Fibroblast of the aortic adventitia (primary cell): ENCODE data around the gene PIP4P1. TPM values are rescaled to one million over a fixed set of nuclear protein-coding genes. Genes with fewer than 3 reads are reported as not detected.

Experiments used
- DNase-seq: peaks from one replicate; pipeline ENCODE4 v3.0.0-alpha.2; 2010; ENCODE audit warnings: low read depth
- H3K4me3 ChIP-seq: 2 replicates; pipeline ENCODE4 v1.5.1; 2011; ENCODE audit warnings: low read depth, mild to moderate bottlenecking, control low read depth, low read length, moderate library complexity
- small RNA-seq: library from RNA; depleted of rRNA; stranded (forward); fragments of <200 nt; gene quantifications from one replicate; pipeline ENCODE3, GENCODE V24; 2012
- total RNA-seq: library from RNA; depleted of rRNA; stranded (reverse); fragments of >200 nt; gene quantifications from 2 replicates; pipeline ENCODE4 v1.2.3, GENCODE V29; 2012; ENCODE audit warnings: low replicate concordance
- TF ChIP-seq, protein P1 (sequence below): IDR thresholded peaks from 2 replicates; pipeline ENCODE4 v1.5.1; 2011; ENCODE audit warnings: mild to moderate bottlenecking, low read length, control low read depth, inconsistent platforms; ENCODE audit not compliant: insufficient read depth

Gene PIP4P1
- total RNA-seq, 1 donor: 25.3 TPM

DNA sequence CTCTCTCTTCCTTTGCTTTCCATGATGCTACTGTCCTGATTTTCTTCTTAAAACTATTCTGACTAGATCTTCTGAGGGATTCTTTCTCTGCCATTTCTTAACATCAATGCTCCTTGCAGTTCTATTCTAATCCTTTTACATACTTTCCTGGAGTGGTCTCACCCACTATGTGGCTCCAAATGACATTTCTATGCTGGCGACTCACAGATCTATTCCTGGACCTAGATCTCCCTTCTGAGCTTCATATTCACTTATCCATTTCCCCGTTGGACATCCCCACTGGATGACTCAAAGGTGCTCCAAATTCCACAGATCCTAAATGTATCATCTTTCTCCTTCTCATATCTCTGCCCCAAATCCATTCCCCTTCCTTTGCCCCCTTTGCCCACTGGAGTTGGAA, 52.0 kb downstream of the PIP4P1 start:
- H3K4me3 ChIP-seq: no peak overlapping the region
- TF ChIP-seq, protein P1, sequence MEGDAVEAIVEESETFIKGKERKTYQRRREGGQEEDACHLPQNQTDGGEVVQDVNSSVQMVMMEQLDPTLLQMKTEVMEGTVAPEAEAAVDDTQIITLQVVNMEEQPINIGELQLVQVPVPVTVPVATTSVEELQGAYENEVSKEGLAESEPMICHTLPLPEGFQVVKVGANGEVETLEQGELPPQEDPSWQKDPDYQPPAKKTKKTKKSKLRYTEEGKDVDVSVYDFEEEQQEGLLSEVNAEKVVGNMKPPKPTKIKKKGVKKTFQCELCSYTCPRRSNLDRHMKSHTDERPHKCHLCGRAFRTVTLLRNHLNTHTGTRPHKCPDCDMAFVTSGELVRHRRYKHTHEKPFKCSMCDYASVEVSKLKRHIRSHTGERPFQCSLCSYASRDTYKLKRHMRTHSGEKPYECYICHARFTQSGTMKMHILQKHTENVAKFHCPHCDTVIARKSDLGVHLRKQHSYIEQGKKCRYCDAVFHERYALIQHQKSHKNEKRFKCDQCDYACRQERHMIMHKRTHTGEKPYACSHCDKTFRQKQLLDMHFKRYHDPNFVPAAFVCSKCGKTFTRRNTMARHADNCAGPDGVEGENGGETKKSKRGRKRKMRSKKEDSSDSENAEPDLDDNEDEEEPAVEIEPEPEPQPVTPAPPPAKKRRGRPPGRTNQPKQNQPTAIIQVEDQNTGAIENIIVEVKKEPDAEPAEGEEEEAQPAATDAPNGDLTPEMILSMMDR: no peak
- peak; percentile 48 for DNase-seq

Small RNAs within 50 kb of the gene (small RNA-seq; reads per million reads assigned to genes)
- gene RNA5SP382: 1.5 reads per million, percentile 54 among the genes with 10 or more reads in this experiment

Other genes starting within 250 kb of the PIP4P1 start
- not detected in 2 replicates for gene OR11H6, start 237.7 kb downstream of the PIP4P1 start, total RNA-seq
- not detected in 2 replicates for gene OR11H7, start 232.5 kb downstream of the PIP4P1 start, total RNA-seq
- gene OR11H4, start 222.1 kb downstream of the PIP4P1 start, total RNA-seq: not detected in 2 replicates
- gene TTC5, start 155.5 kb downstream of the PIP4P1 start, total RNA-seq: 16.6 and 49.7 TPM in 2 replicates
- 24.4 and 38.6 TPM in 2 replicates for gene CCNB1IP1, start 128.2 kb downstream of the PIP4P1 start, total RNA-seq
- gene PARP2, start 117.8 kb downstream of the PIP4P1 start, total RNA-seq: 5.6 and 19.9 TPM in 2 replicates
- 17.7 and 17.8 TPM in 2 replicates for gene TEP1, start 47.9 kb downstream of the PIP4P1 start, total RNA-seq
- 0.18 and 0.65 TPM in 2 replicates for gene KLHL33, start 25.3 kb downstream of the PIP4P1 start, total RNA-seq
- 31.2 and 45.6 TPM in 2 replicates for gene OSGEP, start 6.6 kb downstream of the PIP4P1 start, total RNA-seq
- 58.8 and 358 TPM in 2 replicates for gene APEX1, start 6.2 kb downstream of the PIP4P1 start, total RNA-seq
- 14.7 and 39.2 TPM in 2 replicates for gene PNP, start 8.0 kb upstream of the PIP4P1 start, total RNA-seq
- 0.25 TPM in 1 of 2 replicates, not detected in the other for gene RNASE10, start 44.1 kb upstream of the PIP4P1 start, total RNA-seq
- gene RNASE9, start 99.6 kb upstream of the PIP4P1 start, total RNA-seq: not detected in 2 replicates
- not detected in 2 replicates for gene RNASE11, start 126.6 kb upstream of the PIP4P1 start, total RNA-seq
- not detected in 2 replicates for gene RNASE12, start 129.9 kb upstream of the PIP4P1 start, total RNA-seq
- gene OR6S1, start 180.3 kb upstream of the PIP4P1 start, total RNA-seq: not detected in 2 replicates
- gene RNASE4, start 223.1 kb upstream of the PIP4P1 start, total RNA-seq: 4.8 and 24.1 TPM in 2 replicates
- 4.8 and 11.4 TPM in 2 replicates for gene ANG, start 227.3 kb upstream of the PIP4P1 start, total RNA-seq